Ecto neural progenitor cell (in vitro differentiated cells): ENCODE data around the gene FEM1C.
"Not testable (repeated sequence)": the region's sequence is repeated elsewhere in the genome, so short reads cannot be mapped to it uniquely, and the experiment has no call there.

ENCODE experiments used
- DNase-seq: peaks from one replicate; pipeline ENCODE4 v3.0.0-alpha.2; 2018; ENCODE audit warnings: low spot score

FEM1C gene

DNA sequence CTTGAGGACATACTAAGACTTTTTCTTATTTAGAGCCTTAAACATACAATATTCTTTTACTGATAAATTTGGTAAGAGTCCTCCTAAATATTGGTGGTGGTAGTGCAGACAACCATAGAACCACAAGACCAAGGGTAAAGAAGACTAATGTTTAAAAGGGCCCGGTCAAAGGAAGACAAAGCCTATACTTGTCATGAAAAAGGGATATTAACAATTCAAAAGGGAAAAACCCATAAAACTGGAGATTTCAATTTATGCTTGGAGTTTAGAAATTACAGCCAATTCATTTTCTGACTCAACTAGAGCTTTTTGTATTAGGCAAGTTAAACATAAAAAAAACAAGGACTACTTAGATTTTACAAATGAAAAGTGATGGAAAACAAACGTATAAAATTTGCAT lies 24.4 kb downstream of the FEM1C start:
- DNase-seq, result no peak

DNA sequence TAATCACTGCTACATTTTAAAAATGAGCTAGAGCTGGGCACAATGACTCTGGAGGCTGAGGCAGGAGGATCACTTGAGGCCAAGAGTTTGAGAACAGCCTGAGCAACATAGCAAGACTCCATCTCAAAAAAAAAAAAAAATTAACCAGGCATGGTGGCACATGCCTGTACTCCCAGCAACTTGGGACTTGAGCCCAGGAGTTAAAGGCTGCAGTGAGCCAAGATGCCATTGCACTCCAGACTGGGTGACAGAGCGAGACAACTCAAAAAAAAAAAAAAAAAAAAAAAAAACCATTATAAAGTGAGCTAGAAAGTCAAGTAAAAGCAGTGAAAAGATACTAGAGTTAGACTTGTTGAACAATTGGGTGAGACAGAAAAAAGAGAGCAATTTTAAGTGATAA lies 28.2 kb downstream of the FEM1C start:
- DNase-seq, result no peak

DNA sequence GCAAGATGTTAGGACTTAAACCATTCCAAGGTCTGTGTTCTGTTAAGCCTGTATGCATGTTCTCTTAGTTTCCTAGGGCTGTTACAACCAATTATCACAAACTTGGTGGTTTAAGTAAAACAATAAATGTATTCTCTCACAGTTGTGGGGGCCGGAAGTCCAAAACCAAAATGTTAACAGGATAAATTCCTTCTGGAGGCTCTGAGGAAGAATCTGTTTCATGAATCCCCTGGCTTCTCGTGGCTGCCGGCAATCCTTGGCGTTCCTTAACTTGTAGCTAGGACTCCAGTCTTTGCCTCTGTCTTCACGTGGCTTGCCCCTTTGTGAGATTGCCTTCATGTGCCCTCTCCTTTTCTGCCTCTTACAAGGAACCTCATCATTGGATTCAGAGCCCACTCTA lies 30.4 kb downstream of the FEM1C start:
- no peak for DNase-seq

DNA sequence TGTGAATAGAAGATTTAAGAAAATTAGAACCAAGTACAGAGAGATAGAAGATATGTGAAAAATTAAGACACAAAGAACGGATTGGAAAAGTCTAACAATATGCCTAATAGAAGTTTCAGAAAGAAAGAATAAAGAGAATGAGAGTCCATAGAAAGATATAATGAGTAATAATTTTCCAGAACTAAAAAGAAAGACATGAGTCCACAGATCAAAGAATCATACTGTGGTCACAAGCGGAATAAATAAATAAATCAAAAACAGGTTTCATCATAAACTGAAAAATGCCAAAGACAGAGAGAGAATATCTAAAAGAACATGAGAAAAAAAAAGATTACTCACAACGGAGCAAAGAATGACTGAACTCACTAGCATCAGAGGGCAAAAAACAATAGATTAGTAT lies 32.9 kb downstream of the FEM1C start:
- DNase-seq, result no peak

DNA sequence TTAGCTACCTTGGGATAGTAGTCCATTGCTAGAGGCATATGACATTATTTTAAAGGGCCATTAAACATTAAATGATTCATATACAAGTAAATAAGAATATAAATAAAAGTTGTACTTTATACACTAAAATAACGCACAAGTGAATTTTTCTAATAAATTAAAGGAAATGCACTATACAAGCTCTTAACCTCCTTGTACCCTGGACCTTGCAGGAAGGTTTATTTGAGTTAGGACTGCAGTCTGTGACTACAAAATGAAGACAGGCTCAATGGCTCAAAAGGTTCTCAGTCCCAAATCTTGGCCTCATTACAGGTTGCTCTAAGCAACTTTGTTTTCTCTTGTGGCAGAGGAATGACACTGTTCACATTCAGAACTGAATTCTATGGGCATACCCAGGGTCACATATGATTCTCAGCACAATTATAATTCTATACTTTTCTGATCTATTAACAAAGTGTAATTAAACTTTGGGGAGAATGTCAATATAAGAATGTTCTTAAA lies 34.4 kb downstream of the FEM1C start:
- DNase-seq, result no peak

DNA sequence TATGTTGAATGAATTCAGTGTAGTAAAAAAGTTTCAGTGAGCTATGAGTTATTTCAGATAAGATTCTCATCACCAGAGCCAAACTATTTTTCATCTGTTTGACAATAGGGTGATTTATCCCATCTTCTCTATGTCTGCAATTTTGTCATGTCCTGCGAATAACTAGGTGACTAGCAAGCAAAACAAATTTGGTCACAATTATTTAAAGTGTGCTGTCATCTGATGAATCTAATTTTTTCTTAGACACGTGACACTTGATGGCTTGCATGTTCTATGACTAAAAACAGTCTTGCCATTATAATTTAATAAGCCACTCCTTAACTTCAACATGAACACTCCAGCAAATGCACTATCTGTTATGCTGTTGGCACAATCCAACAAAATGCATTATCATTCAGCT lies 35.0 kb downstream of the FEM1C start:
- DNase-seq, result no peak

DNA sequence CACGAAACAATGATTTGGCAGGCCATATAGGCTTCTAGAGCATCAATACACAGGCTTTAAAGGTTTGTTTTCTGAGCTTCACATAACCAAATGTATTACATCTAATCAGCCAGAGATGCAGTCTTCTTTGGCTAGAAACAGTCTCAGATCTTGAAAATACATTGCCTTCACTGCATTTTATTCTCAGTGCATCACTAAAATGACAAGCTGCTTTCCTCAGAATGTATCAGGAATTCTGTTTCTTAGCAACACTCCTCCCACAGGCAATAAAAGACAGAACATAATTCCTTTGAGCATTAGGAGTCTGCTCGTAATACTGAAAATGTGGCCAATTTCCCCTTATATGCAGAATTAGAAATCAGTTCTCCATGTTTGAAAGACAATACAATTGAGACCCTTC lies 36.9 kb downstream of the FEM1C start:
- no peak for DNase-seq

DNA sequence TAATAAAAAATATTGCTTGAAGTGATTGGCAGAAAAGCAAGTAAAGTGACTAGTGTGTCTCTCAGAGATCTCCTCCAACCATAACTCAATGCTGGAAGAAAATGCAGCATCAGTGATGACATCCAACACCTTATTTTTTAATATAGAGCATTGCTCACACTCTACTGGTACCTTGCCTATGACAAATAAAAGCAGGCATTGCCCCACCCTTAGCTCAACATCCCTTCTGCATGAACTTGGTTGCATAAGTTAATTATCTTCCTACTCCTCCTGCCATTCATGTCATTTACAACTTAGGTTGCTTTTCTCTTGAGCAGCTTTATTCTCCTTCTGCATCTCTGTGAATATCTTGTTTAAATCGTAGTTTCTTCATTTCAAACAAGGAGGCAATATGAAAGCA lies 41.2 kb downstream of the FEM1C start:
- no peak for DNase-seq

DNA sequence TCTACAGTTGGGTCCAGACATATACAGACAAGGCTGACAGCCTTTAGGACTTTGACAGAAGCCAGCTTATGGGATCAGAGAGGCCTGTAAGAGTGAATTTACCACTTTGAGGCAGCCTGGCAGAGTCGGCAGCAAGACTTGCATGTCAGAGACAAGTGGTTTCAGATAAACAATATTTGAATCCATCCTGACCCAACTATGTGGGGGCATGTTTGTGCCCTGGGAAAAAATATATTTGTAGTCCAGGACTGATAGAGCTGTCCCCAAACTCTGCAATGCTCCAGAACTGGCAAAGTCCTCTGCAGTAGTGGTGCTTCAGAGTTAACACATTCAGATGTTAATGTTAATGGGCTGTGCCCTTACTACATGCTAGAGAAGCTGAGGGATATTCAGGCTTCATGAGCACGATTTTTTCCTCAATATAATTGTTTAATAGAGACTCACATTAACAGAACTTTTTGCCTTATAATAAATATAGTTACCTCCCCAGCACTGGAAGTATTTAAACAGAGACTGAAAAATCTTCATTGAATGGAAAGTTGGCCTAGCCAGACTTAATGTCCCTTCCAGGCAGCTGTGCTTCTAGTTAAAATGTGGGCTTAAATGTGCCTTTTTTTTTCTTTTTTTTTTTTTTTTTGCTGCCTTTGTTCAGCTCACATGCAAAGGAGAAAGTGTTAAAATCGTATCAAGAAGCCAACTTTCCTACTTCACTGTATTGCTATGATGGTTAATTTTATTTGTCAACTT lies 42.9 kb downstream of the FEM1C start:
- DNase-seq, result no peak

DNA sequence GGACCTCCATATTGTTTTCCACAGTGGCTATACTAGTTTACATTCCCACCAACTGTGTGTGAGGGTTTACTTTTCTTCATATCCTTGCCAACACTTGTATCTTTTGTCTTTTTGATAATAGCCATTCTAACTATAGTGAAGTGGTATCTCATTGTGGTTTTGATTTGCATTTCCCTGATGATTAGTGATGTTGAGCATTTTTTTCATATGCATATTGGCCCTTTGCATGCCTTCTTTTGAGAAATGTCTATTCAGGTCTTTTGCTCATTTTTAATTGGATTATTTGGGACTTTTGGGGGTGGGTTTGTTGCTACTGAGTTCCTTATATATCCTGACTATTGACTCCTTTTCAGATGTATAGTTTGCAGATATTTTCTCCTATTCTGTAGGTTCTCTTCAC lies 44.4 kb downstream of the FEM1C start:
- DNase-seq, result no peak

DNA sequence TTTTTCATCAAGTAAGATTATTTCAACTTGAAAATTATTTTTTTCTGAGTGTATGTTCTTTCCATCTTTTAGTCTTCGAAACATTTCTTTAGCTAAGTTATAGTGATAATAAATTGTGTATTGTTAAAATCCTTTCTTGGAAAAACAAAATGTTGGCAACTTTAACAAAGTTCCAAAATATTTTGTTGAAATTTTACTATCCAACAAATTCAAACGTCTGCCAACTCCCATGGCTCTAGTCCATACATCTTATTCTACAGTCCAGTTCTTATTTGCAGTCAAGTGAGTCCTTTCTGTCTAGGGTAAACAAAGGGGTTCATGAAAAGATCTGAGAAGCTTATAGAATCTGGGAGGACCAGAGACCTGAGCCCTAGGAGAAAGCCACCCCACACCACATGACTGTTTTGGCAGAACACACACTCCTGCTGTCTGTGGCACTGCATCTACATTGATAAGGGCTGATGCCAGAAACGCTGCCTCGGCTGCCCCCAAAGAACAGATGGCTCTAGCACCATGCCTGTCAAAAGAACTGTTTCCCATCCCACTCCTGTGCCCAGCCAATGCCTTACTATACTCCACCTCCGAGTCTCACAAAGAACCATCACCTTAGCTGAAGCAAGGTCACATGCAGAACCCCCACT lies 47.5 kb downstream of the FEM1C start:
- no peak for DNase-seq

DNA sequence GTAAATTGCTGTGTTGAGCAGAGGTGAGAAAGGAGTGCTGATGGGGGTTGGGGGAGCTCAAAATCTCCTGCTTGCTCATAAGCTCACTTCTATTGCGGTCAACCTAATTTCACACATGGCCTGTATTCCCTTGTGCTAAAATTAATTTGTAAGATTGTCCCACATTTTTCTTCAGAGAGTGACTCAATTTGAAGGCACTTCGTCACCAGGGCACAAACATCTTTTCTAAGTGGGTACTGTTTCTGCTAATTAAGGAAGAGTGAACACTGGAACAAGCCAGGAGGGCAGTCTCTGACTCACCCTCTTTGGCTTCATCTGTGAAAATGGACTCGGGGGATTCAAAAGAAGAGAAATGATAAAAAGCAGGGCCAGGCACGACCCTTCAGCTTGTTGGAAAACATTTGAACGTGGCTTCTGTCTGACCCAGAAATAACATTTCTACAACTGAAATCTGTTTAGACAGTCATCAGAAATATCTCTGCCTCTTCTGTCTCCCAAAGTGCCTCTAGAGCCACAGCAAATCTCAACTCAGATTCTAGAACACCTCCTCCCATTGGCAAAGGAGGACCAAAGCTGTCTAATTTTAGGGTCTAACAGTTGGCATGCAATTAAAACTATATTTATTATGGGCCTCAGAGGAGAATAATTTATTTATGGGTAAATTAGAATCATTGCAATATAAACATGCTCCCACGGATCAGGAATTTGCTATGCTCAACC lies 49.8 kb downstream of the FEM1C start:
- no peak for DNase-seq

DNA sequence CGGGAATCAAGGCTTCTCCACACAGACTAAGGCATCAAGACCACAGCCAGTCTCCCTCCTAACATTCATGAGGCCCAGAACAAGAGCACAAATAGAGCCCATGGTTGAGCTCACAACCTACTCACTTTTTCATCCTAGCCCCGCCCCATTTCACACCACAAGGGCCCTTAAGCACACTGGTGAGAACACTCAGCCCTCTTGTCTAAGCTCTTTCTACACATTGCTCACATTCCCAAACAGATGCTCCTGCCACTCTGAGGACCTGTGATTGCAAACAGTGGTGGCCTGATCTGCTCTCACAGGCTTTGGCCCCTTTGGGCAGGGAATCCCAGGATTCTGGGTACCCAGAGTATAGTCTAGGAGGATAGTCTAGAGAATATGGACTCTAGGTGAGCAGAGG lies 54.0 kb downstream of the FEM1C start:
- no peak for DNase-seq

DNA sequence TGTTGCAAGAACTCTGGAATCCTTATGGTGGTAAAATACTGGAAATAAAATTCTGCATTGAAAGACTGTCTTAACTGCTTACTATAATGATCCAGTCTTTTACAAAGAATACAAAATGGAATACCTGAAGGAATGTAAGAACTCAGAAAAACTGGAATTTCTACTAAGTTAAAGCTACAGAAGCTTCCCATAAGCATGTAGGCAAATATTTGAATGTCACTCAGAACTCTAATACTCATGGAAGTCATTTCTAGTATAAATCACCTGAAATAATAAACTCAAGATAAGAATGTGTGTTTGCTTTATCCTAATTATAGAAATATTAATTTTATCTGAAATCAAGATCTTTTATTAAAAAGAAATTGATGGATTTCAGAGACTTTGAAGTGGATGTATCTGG lies 54.8 kb downstream of the FEM1C start:
- no peak for DNase-seq

DNA sequence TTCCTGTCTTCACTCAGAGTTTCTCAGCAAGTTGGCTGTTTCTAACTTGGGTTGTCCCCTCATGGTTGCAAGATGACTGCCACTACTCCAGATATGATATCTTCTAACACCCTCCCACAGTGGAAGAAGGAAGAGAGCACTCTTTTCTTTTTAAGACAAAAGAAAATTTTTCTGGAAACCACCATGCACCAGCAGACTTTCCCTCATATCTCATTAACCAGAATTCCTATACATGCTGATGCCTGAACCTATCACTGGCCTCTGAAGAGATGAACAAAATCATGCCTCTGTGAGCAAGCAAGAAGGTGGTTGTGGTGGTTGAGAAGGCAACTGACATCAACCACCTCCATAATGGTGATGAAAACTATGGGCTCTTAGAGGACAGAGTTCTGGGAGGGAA lies 56.8 kb downstream of the FEM1C start:
- no peak for DNase-seq

DNA sequence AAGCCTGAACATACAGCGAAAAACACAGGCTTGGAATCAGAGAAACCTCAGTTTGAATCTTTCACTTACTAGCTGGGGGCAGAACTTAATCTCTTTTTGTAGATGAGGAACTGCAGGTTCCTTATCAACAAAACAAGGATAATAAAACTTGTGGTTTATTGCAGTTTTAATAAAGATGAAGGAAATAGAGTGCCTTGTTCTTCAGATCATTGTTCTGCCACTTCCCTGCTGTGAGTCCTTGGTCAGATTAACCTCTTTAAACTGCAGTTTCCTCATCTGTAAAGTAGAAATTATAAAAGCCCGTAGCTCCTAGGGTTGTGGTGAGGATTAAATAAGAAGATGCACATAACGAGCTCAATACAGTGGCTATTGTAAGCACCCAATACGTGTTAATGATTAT lies 57.4 kb downstream of the FEM1C start:
- no peak for DNase-seq

DNA sequence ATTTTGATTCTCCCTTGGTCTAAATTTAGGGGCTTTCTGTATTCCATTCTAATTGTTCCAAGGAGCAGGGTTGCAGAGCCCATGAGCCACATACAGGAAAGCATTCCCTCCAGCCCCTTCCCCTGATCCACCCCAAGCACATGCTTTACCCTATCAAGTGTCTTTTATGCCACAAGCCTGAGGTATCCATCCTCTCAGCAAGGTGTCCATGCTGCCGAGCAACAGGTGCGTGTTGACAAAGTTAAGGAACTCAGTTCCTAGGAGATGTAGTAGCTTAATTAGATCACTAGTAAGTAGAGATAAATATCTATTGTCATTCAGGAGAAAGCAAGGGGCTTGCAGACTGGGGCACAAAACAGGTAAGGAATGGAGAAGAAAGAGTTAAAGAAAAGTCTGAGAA lies 57.8 kb downstream of the FEM1C start:
- DNase-seq, result no peak

DNA sequence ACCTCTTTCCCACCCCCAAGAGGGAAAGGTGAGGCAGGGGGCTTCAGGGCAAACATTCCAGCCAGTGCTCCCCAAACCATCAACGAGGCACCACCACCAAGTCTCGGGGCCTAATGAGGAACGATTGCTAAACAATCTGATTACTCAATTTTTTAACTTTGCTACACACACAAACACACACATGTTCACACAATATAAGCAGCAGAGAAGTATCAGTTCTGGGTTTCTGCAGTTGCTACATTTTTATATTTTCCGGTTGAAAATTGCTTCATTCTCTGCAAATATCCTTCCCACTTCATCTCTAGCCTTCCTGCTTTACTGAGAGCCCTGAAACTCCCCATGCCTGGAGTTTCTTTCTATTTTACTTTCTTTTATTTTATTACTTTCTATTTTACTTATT lies 60.2 kb downstream of the FEM1C start:
- no peak for DNase-seq

DNA sequence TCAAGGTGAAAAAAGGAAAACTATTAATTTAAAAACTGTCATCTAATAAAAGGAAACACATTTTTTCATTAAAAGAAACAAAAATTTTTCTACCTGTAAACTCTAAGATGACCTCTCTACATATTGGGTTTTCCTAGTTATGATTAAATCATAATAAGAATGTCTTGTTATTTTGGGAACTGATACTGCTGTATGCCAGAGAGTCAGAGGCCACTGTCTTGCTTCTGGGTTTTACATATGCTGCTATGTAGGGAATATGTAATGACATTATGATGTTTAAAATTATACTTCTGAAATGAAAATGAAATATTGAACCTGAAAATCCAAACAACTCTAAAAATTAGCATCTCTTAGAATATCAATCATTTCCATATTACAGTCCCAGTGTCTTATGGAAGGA lies 63.7 kb downstream of the FEM1C start:
- no peak for DNase-seq

DNA sequence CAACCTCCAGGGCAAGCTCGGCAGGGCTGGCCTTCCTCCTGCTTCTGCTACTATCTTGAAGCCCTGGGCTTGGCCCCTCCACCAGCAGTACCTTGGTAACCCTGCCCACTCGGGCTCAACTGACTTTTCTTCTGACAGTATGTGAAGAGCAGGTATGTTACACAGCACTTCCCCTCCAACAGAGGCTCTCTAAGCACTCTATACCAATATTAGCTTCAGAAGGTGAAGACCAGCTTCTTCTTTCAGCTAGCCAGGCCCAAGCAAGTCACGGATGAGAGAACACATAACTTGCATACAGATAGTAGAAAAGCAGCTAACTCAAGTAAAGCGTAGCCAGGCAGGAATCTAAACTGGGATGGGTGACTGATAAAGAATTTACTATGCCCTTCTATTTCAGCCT lies 64.3 kb downstream of the FEM1C start:
- DNase-seq, result no peak

DNA sequence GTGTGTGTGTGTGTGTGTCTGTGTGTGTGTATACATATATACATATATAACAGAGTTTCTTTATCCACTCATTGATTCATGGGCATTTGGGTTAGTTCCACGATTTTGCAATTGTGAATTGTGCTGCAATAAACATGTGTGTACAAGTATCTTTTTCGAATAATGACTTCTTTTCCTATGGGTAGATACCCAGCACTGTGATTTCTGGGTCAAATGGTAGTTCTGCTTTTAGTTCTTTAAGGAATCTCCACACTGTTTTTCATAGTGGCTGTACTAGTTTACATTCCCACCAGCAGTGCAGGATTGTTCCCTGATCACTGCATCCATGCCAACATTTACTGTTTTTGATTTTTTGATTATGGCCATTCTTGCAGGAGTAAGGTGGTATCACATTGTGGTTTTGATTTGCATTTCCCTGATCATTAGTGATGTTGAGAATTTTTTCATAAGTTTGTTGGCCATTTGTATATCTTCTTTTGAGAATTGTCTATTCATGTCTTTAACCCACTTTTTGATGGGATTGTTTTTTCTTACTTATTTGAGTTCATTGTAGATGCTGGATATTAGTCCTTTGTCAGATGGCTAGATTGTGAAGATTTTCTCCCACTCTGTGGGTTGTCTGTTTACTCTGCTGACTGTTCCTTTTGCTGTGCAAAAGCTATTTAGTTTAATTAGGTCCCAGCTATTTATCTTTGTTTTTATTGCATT lies 65.3 kb downstream of the FEM1C start:
- DNase-seq, result not testable (repeated sequence)

DNA sequence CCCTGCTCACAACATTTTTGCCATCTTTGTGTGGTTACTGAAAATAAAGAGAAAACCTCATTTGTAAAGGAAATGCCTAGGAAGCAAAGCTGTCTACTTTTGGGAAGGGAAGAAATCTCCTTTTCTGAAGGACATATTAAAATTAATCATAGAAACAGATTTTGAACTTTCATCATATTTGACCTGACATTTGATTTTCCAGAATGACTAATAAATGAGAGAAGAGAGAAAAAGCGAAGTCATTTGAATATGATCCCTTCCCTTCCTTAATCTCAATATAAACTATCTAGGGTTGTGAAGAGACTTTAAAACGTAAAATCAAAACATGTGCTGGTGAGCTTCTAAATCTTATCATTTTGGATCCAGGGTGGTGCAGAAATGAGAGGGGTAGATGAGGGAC lies 66.3 kb downstream of the FEM1C start:
- no peak for DNase-seq

DNA sequence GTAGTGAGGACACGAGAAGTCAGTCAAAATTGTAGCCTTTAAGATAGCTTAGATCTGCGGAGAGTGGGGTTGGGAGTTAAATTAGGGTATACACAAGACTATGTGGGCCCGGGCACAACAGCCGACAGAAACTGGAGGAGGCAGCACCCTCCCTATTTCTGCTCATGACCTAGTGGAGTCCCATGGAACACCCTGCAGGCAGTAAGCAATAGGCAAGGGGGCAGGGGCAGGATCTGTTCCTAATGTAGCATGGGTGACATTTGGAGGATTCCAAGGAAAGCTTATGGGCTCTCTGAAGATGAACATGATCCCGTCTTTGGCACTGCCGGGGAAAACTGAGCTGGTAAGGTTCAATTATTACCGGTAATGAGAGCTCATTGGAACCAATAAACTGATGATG lies 67.0 kb downstream of the FEM1C start:
- DNase-seq, result no peak
